HepG2 (cell line): ENCODE results near the gene DNAJC13. TPM values are rescaled to one million over a fixed set of nuclear protein-coding genes. Genes with fewer than 3 reads are reported as not detected.

Source experiments
- ATAC-seq: fragments of 200-7000 bp; cut with Tn5 transposase; 3 replicates; pipeline ENCODE4 v1.9.1; 2020; ENCODE audit warnings: mild to moderate bottlenecking, moderate library complexity
- BruUV-seq: library from RNA; stranded (reverse); fragments of 400-500 nt; replicated peaks from 2 replicates; lab custom pipeline; 2021; lab: Mats Ljungman, UMichigan
- CTCF ChIA-PET: fragments of 300-600 bp; formaldehyde crosslinking; extraction: SDS; loops from one replicate; lab custom pipeline; 2021; ENCODE audit warnings: low total read pairs, inconsistent platforms, low intra/inter-chr PET ratio; lab: Yijun Ruan, JAX
- POLR2A ChIA-PET: fragments of 350-600 bp; sonication (Branson Sonifier 250); formaldehyde crosslinking; loops from one replicate; lab custom pipeline; 2020; ENCODE audit warnings: antibody characterized with exemption, inconsistent platforms; lab: Yijun Ruan, JAX
- DNase-seq: peaks from one replicate; pipeline ENCODE4 v3.0.0-alpha.2; 2015; ENCODE audit warnings: low spot score
- FAIRE-seq: peaks from 3 replicates; lab custom pipeline; 2011; peaks lifted over from hg19 to GRCh38; lab: Jason Lieb, UNC
- H2AFZ ChIP-seq: one replicate; pipeline ENCODE4 v1.6.1; 2011; ENCODE audit warnings: low read length, inconsistent platforms
- H3K27ac ChIP-seq: fragments of 300-600 bp; 3 replicates; pipeline ENCODE4 v1.8.0; 2011; ENCODE audit warnings: mixed run types, mild to moderate bottlenecking, mixed read lengths, low read length, inconsistent platforms; ENCODE audit not compliant: insufficient read depth; ENCODE audit errors: extremely low read length
- H3K27me3 ChIP-seq, 2 experiments: fragments of 200-600 bp in 1 of 2; 2 replicates in 1 of 2; 3 replicates in 1 of 2; pipeline versions ENCODE4 v1.6.0 to v1.8.0; 2011; ENCODE audit warnings: low read length in 2 of 2, mild to moderate bottlenecking in 2 of 2, moderate library complexity in 2 of 2, inconsistent platforms in 1 of 2; ENCODE audit not compliant: insufficient read depth in 2 of 2, control insufficient read depth in 1 of 2
- H3K36me3 ChIP-seq, 2 experiments: fragments of 200-600 bp in 1 of 2; replicated peaks in 1 of 2; 2 replicates in 1 of 2; 3 replicates in 1 of 2; pipeline versions ENCODE4 v1.5.1 to v1.8.0; 2011; ENCODE audit warnings: low read length in 2 of 2, inconsistent platforms in 1 of 2; ENCODE audit not compliant: insufficient read depth in 2 of 2, control insufficient read depth in 1 of 2
- H3K4me1 ChIP-seq: 2 replicates; pipeline ENCODE4 v1.5.1; 2012; ENCODE audit warnings: low read length, inconsistent platforms; ENCODE audit not compliant: insufficient read depth
- H3K4me2 ChIP-seq: 2 replicates; pipeline ENCODE4 v1.6.0; 2011; ENCODE audit warnings: low read depth, low read length, inconsistent platforms
- H3K4me3 ChIP-seq, 3 experiments: fragments of 200-600 bp in 1 of 3; sonication (generic), shearing (Covaris generic) in 1 of 3; replicated peaks in 1 of 3; 2 replicates each; pipeline ENCODE4 v1.5.1; 2011 to 2016; ENCODE audit warnings: low read length in 3 of 3, inconsistent platforms in 2 of 3, low read depth in 2 of 3, mild to moderate bottlenecking in 2 of 3, control low read depth in 1 of 3, mixed read lengths in 1 of 3; ENCODE audit not compliant: insufficient read depth in 1 of 3
- H3K79me2 ChIP-seq: one replicate; pipeline ENCODE4 v1.6.1; 2011; ENCODE audit warnings: low read length, inconsistent platforms; ENCODE audit not compliant: insufficient read depth
- H3K9ac ChIP-seq: 2 replicates; pipeline ENCODE4 v1.6.0; 2011; ENCODE audit warnings: mild to moderate bottlenecking, low read depth, low read length, inconsistent platforms; ENCODE audit not compliant: insufficient read depth
- H3K9me3 ChIP-seq: 2 replicates; pipeline ENCODE4 v1.5.1; 2012; ENCODE audit warnings: mild to moderate bottlenecking, low read length
- H4K20me1 ChIP-seq: 2 replicates; pipeline ENCODE4 v1.6.0; 2011; ENCODE audit warnings: inconsistent platforms, mild to moderate bottlenecking, low read length, moderate library complexity; ENCODE audit not compliant: insufficient read depth
- GLI4 ChIP-seq: sonication (generic); formaldehyde crosslinking; IDR thresholded peaks from 2 replicates; pipeline ENCODE4 v1.5.1; 2020; ENCODE audit warnings: missing genetic modification reagents, mild to moderate bottlenecking, moderate library complexity, borderline replicate concordance
- HNF4A ChIP-seq: sonication (generic); formaldehyde crosslinking; IDR thresholded peaks from 2 replicates; pipeline ENCODE4 v1.4.0; 2020; ENCODE audit warnings: missing genetic modification reagents
- HNRNPLL ChIP-seq: fragments of 200-400 bp; formaldehyde crosslinking; IDR thresholded peaks from 2 replicates; pipeline ENCODE4 v1.6.1; 2017; ENCODE audit warnings: mild to moderate bottlenecking, low read depth, low read length; ENCODE audit not compliant: poor library complexity, severe bottlenecking
- ISX ChIP-seq: sonication (generic); formaldehyde crosslinking; conservative IDR thresholded peaks from 2 replicates; pipeline ENCODE4 v1.5.0; 2020; ENCODE audit warnings: missing genetic modification reagents
- LCORL ChIP-seq, 2 experiments: fragments of 450-650 bp in 1 of 2; sonication (generic) in 1 of 2; formaldehyde crosslinking in 1 of 2; IDR thresholded peaks; 2 replicates each; pipeline versions ENCODE4 v1.5.0 to v1.6.1; 2017 to 2020; ENCODE audit warnings: antibody characterized with exemption in 1 of 2, missing genetic modification reagents in 1 of 2
- MTA1 ChIP-seq: sonication (generic); formaldehyde crosslinking; IDR thresholded peaks from 2 replicates; pipeline ENCODE4 v1.4.0; 2020; ENCODE audit warnings: missing genetic modification reagents, mild to moderate bottlenecking, borderline replicate concordance
- RORA ChIP-seq: sonication (generic); formaldehyde crosslinking; IDR thresholded peaks from 2 replicates; pipeline ENCODE4 v1.5.0; 2020; ENCODE audit warnings: mild to moderate bottlenecking, missing genetic modification reagents, moderate library complexity
- SPEN ChIP-seq: sonication (generic); formaldehyde crosslinking; IDR thresholded peaks from 2 replicates; pipeline ENCODE4 v1.5.1; 2020; ENCODE audit warnings: low read depth, mild to moderate bottlenecking, missing genetic modification reagents
- ZBTB46 ChIP-seq: sonication (generic); formaldehyde crosslinking; IDR thresholded peaks from 2 replicates; pipeline ENCODE4 v1.4.0; 2020; ENCODE audit warnings: mild to moderate bottlenecking, missing genetic modification reagents, borderline replicate concordance
- ZNF576 ChIP-seq: sonication (generic); formaldehyde crosslinking; IDR thresholded peaks from 2 replicates; pipeline ENCODE4 v1.4.0; 2020; ENCODE audit warnings: mild to moderate bottlenecking, missing genetic modification reagents
- ZNF710 ChIP-seq: sonication (generic); formaldehyde crosslinking; IDR thresholded peaks from 2 replicates; pipeline ENCODE4 v1.5.0; 2020; ENCODE audit warnings: mild to moderate bottlenecking, missing genetic modification reagents, borderline replicate concordance
- ZNF883 ChIP-seq: sonication (generic); formaldehyde crosslinking; IDR thresholded peaks from 2 replicates; pipeline ENCODE4 v1.5.1; 2020; ENCODE audit warnings: mild to moderate bottlenecking, missing genetic modification reagents; ENCODE audit errors: not compliant biosample characterization
- WGBS: methylation state at CpG from one replicate; pipeline ENCODE4 v1.1.6; 2017; ENCODE audit warnings: low lambda C conversion rate; 5-methylcytosine and 5-hydroxymethylcytosine counted together
- in situ Hi-C: cut with HindIII; loops from 2 replicates; pipeline ENCODE4 v1.10.0; 2017; ENCODE audit warnings: low pct_unique_long_range_greater_than_20kb; ENCODE audit not compliant: extremely low pct_ligation_motif_present
- intact Hi-C: fragments of 100-400 bp; cut with micrococcal nuclease; formaldehyde crosslinking; loops from one replicate; pipeline ENCODE4 v1.10.0; 2022; ENCODE audit not compliant: unreplicated experiment
- polyA plus RNA-seq, 8 experiments: library from polyadenylated mRNA; depleted of rRNA in 3 of 8; stranded (reverse) in 7 of 8; unstranded in 1 of 8; fragments of >200 nt; fragmentation: Illumina TruSeq in 4 of 8; extraction: Trizol in 4 of 8; gene quantifications; 2 replicates each; pipeline versions ENCODE4 v1.2.1 to v1.2.3, GENCODE V29; 2011 to 2016; ENCODE audit warnings: low read depth in 4 of 8, missing spikeins in 1 of 8, mixed read lengths in 1 of 8; ENCODE audit not compliant: insufficient read depth in 1 of 8
- total RNA-seq, 5 experiments: library from RNA; depleted of rRNA; stranded (reverse); fragments of >200 nt; fragmentation: Illumina TruSeq; extraction: Trizol; gene quantifications; 2 replicates each; pipeline ENCODE4 v1.2.3, GENCODE V29; 2016; ENCODE audit warnings: low read depth in 1 of 5
- TF ChIP-seq, protein P1 (sequence below), 2 experiments: fragments of 450-650 bp in 1 of 2; sonication (generic) in 1 of 2; formaldehyde crosslinking; IDR thresholded peaks; 2 replicates each; pipeline versions ENCODE4 v1.5.0 to v1.8.0; 2020 to 2022; ENCODE audit warnings: mild to moderate bottlenecking in 1 of 2, missing genetic modification reagents in 1 of 2

Gene DNAJC13
- total and polyA plus RNA-seq, 2 of the 13 experiments (the other 11 are each of a cell fraction or from before 2014, with no cell fraction given) = 9.1 to 26.2 TPM

DNA sequence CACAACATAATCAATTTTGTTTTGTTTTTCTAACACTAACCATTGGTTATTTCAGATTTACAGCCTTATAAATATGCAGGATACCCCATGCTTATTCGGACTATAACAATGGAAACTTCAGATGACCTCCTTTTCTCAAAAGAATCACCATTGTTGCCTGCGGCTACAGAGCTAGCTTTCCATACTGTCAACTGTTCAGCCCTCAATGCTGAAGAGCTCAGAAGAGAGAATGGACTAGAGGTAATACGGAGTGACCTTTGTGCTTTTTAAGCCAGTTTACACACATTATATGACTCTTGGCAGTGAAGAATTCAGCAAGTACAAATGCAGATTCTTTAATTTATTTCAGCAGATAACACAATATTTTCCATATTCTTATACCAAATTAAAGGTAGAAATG, 81.8 kb downstream of the DNAJC13 start:
- ATAC-seq = peak; percentile 57; the same call in 2 of the 3 replicates
- 93% methylated on average over 3 of the region's 3 CpGs for WGBS
- no peak overlapping the region for H2AFZ ChIP-seq
- no peak overlapping the region for H3K4me3 ChIP-seq
- no peaks in the 10 kb centered on the region for H3K9me3 ChIP-seq
- no peaks in the 10 kb centered on the region for H4K20me1 ChIP-seq
- no peak overlapping the region for H3K9ac ChIP-seq
- FAIRE-seq = no peak
- H3K79me2 ChIP-seq = no peaks in the 10 kb centered on the region
- peaks cover 9 to 50% of the 10 kb centered on the region in 2 experiments for H3K36me3 ChIP-seq
- H3K27me3 ChIP-seq = no peaks in the 10 kb centered on the region
- H3K4me2 ChIP-seq = no peak overlapping the region
- ChIA-PET POLR2A (no interaction called here), CTCF (no interaction called here)
- intact Hi-C loops (no loop called here), in situ Hi-C loops (no loop called here)
- no peak overlapping the region for H3K27ac ChIP-seq
- H3K4me1 ChIP-seq = no peaks in the 10 kb centered on the region
- BruUV-seq = no TSS peak
- TF ChIP-seq SPEN (CRISPR knock-in tag) (no peak), HNF4A (CRISPR knock-in tag) (0 out of 2 replicates have a peak, but pooled peaks have one; percentile 11), GLI4 (CRISPR knock-in tag) (no peak), HNRNPLL (no peak)
- TF ChIP-seq, protein P1, sequence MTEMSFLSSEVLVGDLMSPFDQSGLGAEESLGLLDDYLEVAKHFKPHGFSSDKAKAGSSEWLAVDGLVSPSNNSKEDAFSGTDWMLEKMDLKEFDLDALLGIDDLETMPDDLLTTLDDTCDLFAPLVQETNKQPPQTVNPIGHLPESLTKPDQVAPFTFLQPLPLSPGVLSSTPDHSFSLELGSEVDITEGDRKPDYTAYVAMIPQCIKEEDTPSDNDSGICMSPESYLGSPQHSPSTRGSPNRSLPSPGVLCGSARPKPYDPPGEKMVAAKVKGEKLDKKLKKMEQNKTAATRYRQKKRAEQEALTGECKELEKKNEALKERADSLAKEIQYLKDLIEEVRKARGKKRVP (CRISPR knock-in tag; IDR thresholded peaks at IDR 0.05) = no peak
- DNase-seq = peak; percentile 10

- no peak overlapping the region for H3K4me3 ChIP-seq
- FAIRE-seq (no peak), DNase-seq (no peak), ATAC-seq (no peak)
- H3K9me3 ChIP-seq = no peaks in the 10 kb centered on the region
- H3K4me1 ChIP-seq = no peaks in the 10 kb centered on the region
- intact Hi-C loops (no loop called here), in situ Hi-C loops (no loop called here)
- H3K27ac ChIP-seq = no peak overlapping the region
- no peak overlapping the region for H3K4me2 ChIP-seq
- WGBS = 86% methylated on average over 1 of the region's 1 CpG
- no TSS peak for BruUV-seq
- no peak overlapping the region for H2AFZ ChIP-seq
- H4K20me1 ChIP-seq = no peaks in the 10 kb centered on the region
- ChIA-PET CTCF (no interaction called here), POLR2A (no interaction called here)
- peaks cover 11 to 64% of the 10 kb centered on the region in 2 experiments for H3K36me3 ChIP-seq
- no peak overlapping the region for H3K9ac ChIP-seq
- H3K27me3 ChIP-seq = no peaks in the 10 kb centered on the region
- H3K79me2 ChIP-seq = no peaks in the 10 kb centered on the region
- TF ChIP-seq ZBTB46 (CRISPR knock-in tag) = no peak
- no peak for TF ChIP-seq ZNF576 (CRISPR knock-in tag)
- no peak for TF ChIP-seq RORA
- no peak for TF ChIP-seq MTA1 (CRISPR knock-in tag)
- TF ChIP-seq ZNF710 = no peak
- TF ChIP-seq ISX (CRISPR knock-in tag) = no peak
- no peak for TF ChIP-seq LCORL (IDR thresholded peaks at IDR 0.05)
- TF ChIP-seq LCORL (CRISPR knock-in tag; IDR thresholded peaks at IDR 0.05) = no peak
- TF ChIP-seq ZNF883 (CRISPR knock-in tag) = no peak
Observed at GRCh38 chr3:132503559-132503958, 86.3 kb downstream of the DNAJC13 start.
